ENCODE measurements around the gene NEK2. TPM values are rescaled to one million over a fixed set of nuclear protein-coding genes. Genes with fewer than 3 reads are reported as not detected.
"Not testable (repeated sequence)": the region's sequence is repeated elsewhere in the genome, so short reads cannot be mapped to it uniquely, and the experiment has no call there.

Gene NEK2
- total RNA-seq, 1 donor from 2014 or later, result 4.4 TPM

GRCh38 chr1:211684331-211684730, 8.9 kb upstream of the NEK2 start:
- no peaks in the 10 kb centered on the region for H3K36me3 Mint-ChIP-seq (ENCODE audit: unreplicated experiment)
- H3K4me1 Mint-ChIP-seq (ENCODE audit: unreplicated experiment), result peaks cover 5% of the 10 kb centered on the region
- peaks cover 8% of the 10 kb centered on the region for H3K27me3 Mint-ChIP-seq (ENCODE audit: unreplicated experiment)
- H3K27ac Mint-ChIP-seq (ENCODE audit: unreplicated experiment), result no peak overlapping the region
- no peak overlapping the region for H3K4me3 Mint-ChIP-seq (ENCODE audit: unreplicated experiment)
- no peak for DNase-seq (ENCODE audit: extremely low spot score, unreplicated experiment)
- H3K9me3 Mint-ChIP-seq (ENCODE audit: unreplicated experiment), result no peaks in the 10 kb centered on the region
- TF ChIP-seq CTCF (IDR thresholded peaks at IDR 0.05), result no peak

GRCh38 chr1:211683396-211684297, 8.2 kb upstream of the NEK2 start:
- Mint-ChIP-seq H3K4me3 (ENCODE audit: unreplicated experiment) (no peak overlapping the region), H3K4me1 (ENCODE audit: unreplicated experiment) (peaks cover 5% of the 10 kb centered on the region)
- DNase-seq (ENCODE audit: extremely low spot score, unreplicated experiment), result no peak

GRCh38 chr1:211682186-211682585, 6.8 kb upstream of the NEK2 start:
- H3K9me3 Mint-ChIP-seq (ENCODE audit: unreplicated experiment); H3K4me3 Mint-ChIP-seq (ENCODE audit: unreplicated experiment); DNase-seq (ENCODE audit: extremely low spot score, unreplicated experiment); H3K27ac Mint-ChIP-seq (ENCODE audit: unreplicated experiment); H3K4me1 Mint-ChIP-seq (ENCODE audit: unreplicated experiment); H3K36me3 Mint-ChIP-seq (ENCODE audit: unreplicated experiment); H3K27me3 Mint-ChIP-seq (ENCODE audit: unreplicated experiment): not testable (repeated sequence)

More at GRCh38 chr1:211683396-211684297, 8.2 kb upstream of the NEK2 start:
- no peaks in the 10 kb centered on the region for H3K36me3 Mint-ChIP-seq (ENCODE audit: unreplicated experiment)
- no peaks in the 10 kb centered on the region for H3K9me3 Mint-ChIP-seq (ENCODE audit: unreplicated experiment)
- H3K27me3 Mint-ChIP-seq (ENCODE audit: unreplicated experiment), result peaks cover 8% of the 10 kb centered on the region
- H3K27ac Mint-ChIP-seq (ENCODE audit: unreplicated experiment), result no peak overlapping the region
- TF ChIP-seq CTCF (IDR thresholded peaks at IDR 0.05), result no peak

- Mint-ChIP-seq H3K4me1 (ENCODE audit: unreplicated experiment) (peaks cover 5% of the 10 kb centered on the region), H3K4me3 (ENCODE audit: unreplicated experiment) (no peak overlapping the region), H3K9me3 (ENCODE audit: unreplicated experiment) (no peaks in the 10 kb centered on the region), H3K27ac (ENCODE audit: unreplicated experiment) (peak overlapping the region; percentile 43), H3K36me3 (ENCODE audit: unreplicated experiment) (no peaks in the 10 kb centered on the region), H3K27me3 (ENCODE audit: unreplicated experiment) (no peaks in the 10 kb centered on the region)
- no peak for DNase-seq (ENCODE audit: extremely low spot score, unreplicated experiment)
- peak; percentile 75 for TF ChIP-seq CTCF (IDR thresholded peaks at IDR 0.05)
Measured at GRCh38 chr1:211680752-211681327, 5.4 kb upstream of the NEK2 start.

GRCh38 chr1:211677659-211678058, 2.2 kb upstream of the NEK2 start:
- Mint-ChIP-seq H3K27ac (ENCODE audit: unreplicated experiment) (no peak overlapping the region), H3K4me1 (ENCODE audit: unreplicated experiment) (peaks cover 23% of the 10 kb centered on the region), H3K4me3 (ENCODE audit: unreplicated experiment) (no peak overlapping the region), H3K36me3 (ENCODE audit: unreplicated experiment) (no peaks in the 10 kb centered on the region), H3K9me3 (ENCODE audit: unreplicated experiment) (no peaks in the 10 kb centered on the region), H3K27me3 (ENCODE audit: unreplicated experiment) (no peaks in the 10 kb centered on the region)
- no peak for DNase-seq (ENCODE audit: extremely low spot score, unreplicated experiment)
- TF ChIP-seq CTCF (IDR thresholded peaks at IDR 0.05), result no peak

Data from osteocyte (in vitro differentiated cells).